Kidney epithelial cell (primary cell): Measurements from ENCODE around the gene CDH23. TPM values are rescaled to one million over a fixed set of nuclear protein-coding genes. Genes with fewer than 3 reads are reported as not detected.

ENCODE experiments used
- DNase-seq: peaks from one replicate; pipeline ENCODE4 v3.0.0-alpha.2; 2010; ENCODE audit warnings: low read depth
- H3K27me3 ChIP-seq: 2 replicates; pipeline ENCODE4 v1.6.0; 2011; ENCODE audit warnings: low read length; ENCODE audit not compliant: control insufficient read depth, insufficient read depth
- H3K36me3 ChIP-seq: 2 replicates; pipeline ENCODE4 v1.5.1; 2011; ENCODE audit warnings: low read length; ENCODE audit not compliant: control insufficient read depth, insufficient read depth
- H3K4me3 ChIP-seq: 2 replicates; pipeline ENCODE4 v1.5.1; 2011; ENCODE audit warnings: low read depth, mild to moderate bottlenecking, control low read depth, low read length
- total RNA-seq: library from RNA; depleted of rRNA; stranded (reverse); fragments of >200 nt; gene quantifications from 2 replicates; pipeline ENCODE4 v1.2.3, GENCODE V29; 2015
- TF ChIP-seq, protein P1 (sequence below): IDR thresholded peaks from 2 replicates; pipeline ENCODE4 v1.5.1; 2011; ENCODE audit warnings: mild to moderate bottlenecking, moderate library complexity, low read length, control low read depth, inconsistent platforms; ENCODE audit not compliant: insufficient read depth, poor library complexity, severe bottlenecking

The CDH23 gene
- total RNA-seq, 1 donor from 2014 or later, result 0.04 TPM

DNA sequence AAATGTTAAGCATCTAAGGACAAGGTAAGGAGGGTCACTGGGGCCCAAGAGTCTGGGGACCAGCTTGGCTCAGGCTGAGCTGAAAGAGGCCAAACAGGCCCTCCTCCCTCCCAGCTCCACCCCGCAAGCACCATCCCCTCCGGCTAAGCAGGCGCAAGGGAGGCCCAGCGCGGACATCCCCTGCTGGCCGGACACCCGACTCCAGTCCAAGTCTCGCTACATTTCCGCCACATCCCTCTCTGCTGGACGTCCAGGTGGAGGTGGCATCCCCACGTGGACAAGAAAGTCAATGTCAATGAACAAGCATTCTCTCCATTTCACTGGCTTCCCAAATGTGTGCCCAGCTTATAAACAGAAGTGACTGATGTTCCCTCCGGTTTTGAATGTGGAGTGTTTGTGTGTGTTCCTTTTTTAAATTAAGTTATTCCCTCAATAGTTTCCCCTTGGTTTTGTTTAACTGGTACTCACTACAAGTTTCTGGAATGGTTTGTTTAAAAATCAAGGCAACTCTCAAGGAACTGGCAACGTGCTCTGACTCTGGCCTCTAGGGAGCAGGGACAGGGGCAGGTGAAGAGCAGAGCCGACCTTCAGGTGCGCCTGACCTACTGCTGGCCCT lies 418.9 kb downstream of the CDH23 start:
- H3K27me3 ChIP-seq, result no peaks in the 10 kb centered on the region
- TF ChIP-seq, protein P1, sequence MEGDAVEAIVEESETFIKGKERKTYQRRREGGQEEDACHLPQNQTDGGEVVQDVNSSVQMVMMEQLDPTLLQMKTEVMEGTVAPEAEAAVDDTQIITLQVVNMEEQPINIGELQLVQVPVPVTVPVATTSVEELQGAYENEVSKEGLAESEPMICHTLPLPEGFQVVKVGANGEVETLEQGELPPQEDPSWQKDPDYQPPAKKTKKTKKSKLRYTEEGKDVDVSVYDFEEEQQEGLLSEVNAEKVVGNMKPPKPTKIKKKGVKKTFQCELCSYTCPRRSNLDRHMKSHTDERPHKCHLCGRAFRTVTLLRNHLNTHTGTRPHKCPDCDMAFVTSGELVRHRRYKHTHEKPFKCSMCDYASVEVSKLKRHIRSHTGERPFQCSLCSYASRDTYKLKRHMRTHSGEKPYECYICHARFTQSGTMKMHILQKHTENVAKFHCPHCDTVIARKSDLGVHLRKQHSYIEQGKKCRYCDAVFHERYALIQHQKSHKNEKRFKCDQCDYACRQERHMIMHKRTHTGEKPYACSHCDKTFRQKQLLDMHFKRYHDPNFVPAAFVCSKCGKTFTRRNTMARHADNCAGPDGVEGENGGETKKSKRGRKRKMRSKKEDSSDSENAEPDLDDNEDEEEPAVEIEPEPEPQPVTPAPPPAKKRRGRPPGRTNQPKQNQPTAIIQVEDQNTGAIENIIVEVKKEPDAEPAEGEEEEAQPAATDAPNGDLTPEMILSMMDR, result no peak
- H3K36me3 ChIP-seq, result peaks cover 7% of the 10 kb centered on the region
- H3K4me3 ChIP-seq, result no peak overlapping the region
- DNase-seq, result no peak

DNA sequence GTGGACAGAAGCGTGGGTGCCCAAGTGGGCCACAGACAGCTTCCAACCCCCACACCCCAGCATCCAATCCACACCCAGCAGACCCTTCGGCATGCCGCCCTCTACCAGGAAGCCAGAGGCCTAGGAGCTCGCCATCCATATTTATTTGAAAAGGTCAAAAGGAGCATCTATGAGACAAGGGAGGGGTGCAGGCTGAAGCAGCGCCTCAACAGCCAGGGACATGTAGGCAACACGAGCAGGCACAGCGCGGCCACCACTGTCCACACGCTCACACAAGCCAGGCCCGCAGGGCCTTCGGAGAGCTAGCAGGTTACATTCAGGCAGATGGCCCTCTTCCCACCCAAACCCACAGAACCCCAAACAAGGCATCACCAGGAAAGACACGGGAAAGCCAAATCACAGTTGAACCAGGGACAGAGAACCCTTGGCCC lies 419.7 kb downstream of the CDH23 start:
- H3K36me3 ChIP-seq, result peaks cover 9% of the 10 kb centered on the region
- TF ChIP-seq, protein P1, result no peak
- no peak for DNase-seq
- no peak overlapping the region for H3K4me3 ChIP-seq
- no peaks in the 10 kb centered on the region for H3K27me3 ChIP-seq

DNA sequence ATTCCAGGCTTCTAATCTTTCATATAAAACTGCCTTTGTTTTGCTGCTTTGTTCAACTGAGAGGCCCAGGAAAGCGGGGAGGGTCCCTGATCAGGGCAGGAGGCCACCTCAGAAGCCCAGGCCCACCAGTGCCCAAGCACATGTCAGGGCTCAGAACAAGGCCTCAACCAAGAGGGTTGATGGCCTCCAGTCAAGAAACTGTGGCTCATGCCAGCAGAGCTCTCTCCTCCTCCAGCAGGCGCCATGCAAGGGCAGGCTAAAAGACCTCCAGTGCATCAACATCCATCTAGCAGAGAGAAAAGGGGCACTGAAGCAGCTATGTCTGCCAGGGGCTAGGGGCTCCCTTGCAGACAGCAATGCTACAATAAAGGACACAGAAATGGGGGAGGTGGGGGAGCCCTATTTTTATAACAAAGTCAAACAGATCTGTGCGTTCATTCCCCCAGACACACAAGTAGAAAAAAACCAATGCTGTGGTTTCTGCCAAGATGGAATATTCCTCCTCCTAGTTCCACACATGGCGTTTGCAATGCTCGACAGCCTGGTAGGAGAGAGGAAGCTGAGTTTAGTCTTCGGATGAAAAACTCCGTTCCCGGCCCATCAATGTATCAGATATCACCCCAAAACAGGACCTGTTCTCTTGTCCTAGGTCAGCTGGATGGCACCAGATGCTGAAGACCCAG lies 420.4 kb downstream of the CDH23 start:
- H3K36me3 ChIP-seq, result peaks cover 12% of the 10 kb centered on the region

DNA sequence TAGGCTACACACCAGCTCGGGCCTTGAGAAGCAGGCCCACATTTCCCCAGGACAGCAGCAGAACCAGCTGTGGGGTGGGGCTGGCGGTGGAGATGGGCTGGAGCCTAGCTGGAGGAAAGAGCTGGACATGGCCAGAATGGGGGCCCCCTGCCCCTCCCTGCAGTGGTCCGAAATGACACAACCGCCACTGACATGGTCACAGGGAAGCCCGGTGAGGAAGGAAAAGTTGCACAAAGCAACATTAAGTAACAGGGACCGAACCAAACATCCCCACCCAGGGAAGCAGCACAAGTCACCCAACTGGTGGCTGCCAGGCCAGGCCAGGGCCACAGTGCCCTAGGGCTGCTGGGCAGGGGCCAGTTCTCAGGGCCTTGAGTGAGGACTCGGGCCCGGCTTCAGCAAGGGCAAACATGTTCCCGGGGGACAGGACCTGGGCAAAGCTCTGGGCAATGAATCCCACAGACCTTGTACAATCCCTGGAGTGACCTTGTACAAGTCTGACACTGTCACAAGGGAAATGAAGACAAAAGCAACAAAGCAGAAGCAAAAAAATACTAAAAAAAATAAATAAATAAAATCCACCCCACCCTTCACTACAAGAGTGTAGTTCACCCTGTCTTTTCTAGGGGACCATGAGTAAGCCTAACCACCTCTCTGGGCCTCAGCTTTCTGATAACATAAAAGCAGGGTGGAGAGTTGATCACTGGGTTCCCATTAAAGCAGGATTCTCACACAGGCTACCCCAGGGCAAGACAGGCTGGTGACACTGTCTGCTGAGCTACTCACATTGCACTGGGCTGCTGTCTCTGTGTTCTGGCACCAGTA lies 421.3 kb downstream of the CDH23 start:
- DNase-seq, result no peak
- TF ChIP-seq, protein P1, result no peak
- H3K36me3 ChIP-seq, result peaks cover 12% of the 10 kb centered on the region
- H3K27me3 ChIP-seq, result no peaks in the 10 kb centered on the region
- no peak overlapping the region for H3K4me3 ChIP-seq

More for the DNA sequence above, 420.4 kb downstream of the CDH23 start:
- TF ChIP-seq, protein P1, result no peak
- Histone ChIP-seq H3K4me3 (no peak overlapping the region), H3K27me3 (no peaks in the 10 kb centered on the region)
- no peak for DNase-seq

DNA sequence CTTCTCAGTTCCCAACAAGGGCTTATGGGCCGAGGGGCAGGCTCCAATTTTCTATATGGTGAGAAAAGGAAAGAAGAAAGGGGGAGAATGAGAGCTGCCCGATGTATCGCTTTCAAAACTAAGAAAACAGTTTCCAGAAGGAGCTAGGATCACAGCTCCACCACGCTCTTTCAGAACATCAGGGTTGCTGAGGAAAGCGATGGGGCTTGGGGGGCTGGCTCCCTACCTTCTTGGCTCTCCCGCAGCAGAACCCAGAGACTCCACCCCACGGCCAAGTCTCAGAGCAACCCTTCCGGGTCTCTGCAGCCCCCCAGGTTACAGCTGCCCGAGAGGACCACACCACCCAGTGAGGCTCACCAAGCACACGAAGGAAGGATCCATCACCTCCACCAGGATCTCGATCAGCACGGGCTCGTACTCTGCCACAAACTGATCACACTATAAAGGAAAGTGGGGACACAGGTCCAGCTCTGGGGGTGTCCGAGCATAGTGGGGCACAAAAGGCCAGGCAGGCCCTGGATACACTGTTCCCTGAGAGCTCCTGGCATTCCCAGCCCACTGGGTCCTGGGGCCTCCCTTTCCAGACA lies 422.0 kb downstream of the CDH23 start:
- no peak overlapping the region for H3K4me3 ChIP-seq
- no peak for DNase-seq
- H3K36me3 ChIP-seq, result peaks cover 12% of the 10 kb centered on the region
- TF ChIP-seq, protein P1, result no peak
- no peaks in the 10 kb centered on the region for H3K27me3 ChIP-seq
